Mesenchymal stem cell (in vitro differentiated cells and primary cell): ENCODE data around the gene TNNI2.
A peak's percentile ranks its signal among the peaks of the same experiment; 100 is the strongest.
"Not testable (repeated sequence)": the region's sequence is repeated elsewhere in the genome, so short reads cannot be mapped to it uniquely, and the experiment has no call there.

Experiments used
- DNase-seq: peaks from one replicate; pipeline ENCODE4 v3.0.0-alpha.2; 2013
- H2AFZ ChIP-seq: one replicate; pipeline ENCODE4 v1.6.1; 2013; ENCODE audit warnings: low read depth, mild to moderate bottlenecking, control low read depth, inconsistent platforms, low read length, moderate library complexity
- H2AK5ac ChIP-seq: 2 replicates; pipeline ENCODE4 v1.6.1; 2013; ENCODE audit warnings: low read length, moderate library complexity, mild to moderate bottlenecking, inconsistent platforms; ENCODE audit not compliant: severe bottlenecking
- H2BK120ac ChIP-seq: one replicate; pipeline ENCODE4 v1.6.1; 2013; ENCODE audit warnings: low read depth, mild to moderate bottlenecking, inconsistent platforms, low read length, moderate library complexity
- H2BK12ac ChIP-seq, 2 experiments: one replicate each; pipeline ENCODE4 v1.6.1; 2013; ENCODE audit warnings: inconsistent platforms in 2 of 2, low read length in 2 of 2, mild to moderate bottlenecking in 2 of 2, moderate library complexity in 2 of 2, control low read depth in 1 of 2
- H2BK15ac ChIP-seq: one replicate; pipeline ENCODE4 v1.6.1; 2013; ENCODE audit warnings: mild to moderate bottlenecking, low read depth, inconsistent platforms; ENCODE audit not compliant: poor library complexity, severe bottlenecking
- H2BK5ac ChIP-seq: 2 replicates; pipeline ENCODE4 v1.6.1; 2013; ENCODE audit warnings: low read depth, mild to moderate bottlenecking, low read length, control low read depth, inconsistent platforms; ENCODE audit not compliant: poor library complexity, severe bottlenecking
- H3K14ac ChIP-seq, 2 experiments: one replicate each; pipeline ENCODE4 v1.6.1; 2013; ENCODE audit warnings: inconsistent platforms in 2 of 2, low read length in 2 of 2, control low read depth in 1 of 2, mild to moderate bottlenecking in 1 of 2, moderate library complexity in 1 of 2
- H3K18ac ChIP-seq, 2 experiments: one replicate each; pipeline ENCODE4 v1.6.1; 2013; ENCODE audit warnings: inconsistent platforms in 2 of 2, low read length in 2 of 2, control low read depth in 1 of 2, low read depth in 1 of 2, mild to moderate bottlenecking in 1 of 2
- H3K23ac ChIP-seq, 2 experiments: one replicate each; pipeline ENCODE4 v1.6.1; 2013; ENCODE audit warnings: inconsistent platforms in 2 of 2, low read length in 2 of 2, mild to moderate bottlenecking in 2 of 2, moderate library complexity in 2 of 2, control low read depth in 1 of 2
- H3K27ac ChIP-seq: 2 replicates; pipeline ENCODE4 v1.5.1; 2013; ENCODE audit warnings: mild to moderate bottlenecking, moderate library complexity, low read length, control low read depth, inconsistent platforms; ENCODE audit not compliant: poor library complexity, severe bottlenecking
- H3K27me3 ChIP-seq, 2 experiments: 2 replicates each; pipeline versions ENCODE4 v1.6.1 to v1.7.0; 2013; ENCODE audit warnings: low read length in 2 of 2, mild to moderate bottlenecking in 2 of 2, moderate library complexity in 2 of 2, control low read depth in 1 of 2, inconsistent platforms in 1 of 2; ENCODE audit not compliant: control insufficient read depth in 1 of 2, insufficient read depth in 1 of 2
- H3K36me3 ChIP-seq, 2 experiments: 2 replicates each; pipeline versions ENCODE4 v1.6.1 to v1.7.0; 2013; ENCODE audit warnings: low read length in 2 of 2, control low read depth in 1 of 2, inconsistent platforms in 1 of 2, low read depth in 1 of 2, mild to moderate bottlenecking in 1 of 2; ENCODE audit not compliant: insufficient read depth in 2 of 2, control insufficient read depth in 1 of 2
- H3K4ac ChIP-seq, 2 experiments: one replicate each; pipeline ENCODE4 v1.6.1; 2013; ENCODE audit warnings: inconsistent platforms in 2 of 2, low read length in 2 of 2, mild to moderate bottlenecking in 2 of 2, moderate library complexity in 2 of 2, control low read depth in 1 of 2, low read depth in 1 of 2
- H3K4me1 ChIP-seq: 2 replicates; pipeline ENCODE4 v1.6.1; 2013; ENCODE audit warnings: low read depth, low read length, control low read depth; ENCODE audit not compliant: control insufficient read depth, insufficient read depth
- H3K4me2 ChIP-seq: 2 replicates; pipeline ENCODE4 v1.6.1; 2013; ENCODE audit warnings: low read length, mild to moderate bottlenecking, inconsistent platforms; ENCODE audit not compliant: poor library complexity, severe bottlenecking
- H3K4me3 ChIP-seq, 2 experiments: 2 replicates each; pipeline versions ENCODE4 v1.5.1 to v1.7.0; 2013; ENCODE audit warnings: low read length in 2 of 2, mild to moderate bottlenecking in 2 of 2, control low read depth in 1 of 2, low read depth in 1 of 2; ENCODE audit not compliant: insufficient read depth in 1 of 2
- H3K79me1 ChIP-seq: replicated peaks from 2 replicates; pipeline ENCODE4 v1.6.1; 2013; ENCODE audit warnings: mild to moderate bottlenecking, control low read depth, low read length, inconsistent platforms; ENCODE audit not compliant: poor library complexity, severe bottlenecking
- H3K9ac ChIP-seq: 2 replicates; pipeline ENCODE4 v1.7.0; 2013; ENCODE audit warnings: mild to moderate bottlenecking, low read length, moderate library complexity
- H3K9me3 ChIP-seq: 2 replicates; pipeline ENCODE4 v1.7.0; 2013; ENCODE audit warnings: mild to moderate bottlenecking, low read length; ENCODE audit not compliant: control insufficient read depth
- H4K8ac ChIP-seq: one replicate; pipeline ENCODE4 v1.6.1; 2013; ENCODE audit warnings: inconsistent platforms, mild to moderate bottlenecking, low read length, moderate library complexity
- H4K91ac ChIP-seq: one replicate; pipeline ENCODE4 v1.6.1; 2013; ENCODE audit warnings: mild to moderate bottlenecking, low read length, inconsistent platforms
- WGBS: methylation state at CpG from one replicate; pipeline ENCODE4 v1.1.7; 2013; ENCODE audit warnings: mixed read lengths; 5-methylcytosine and 5-hydroxymethylcytosine counted together

The TNNI2 gene

DNA sequence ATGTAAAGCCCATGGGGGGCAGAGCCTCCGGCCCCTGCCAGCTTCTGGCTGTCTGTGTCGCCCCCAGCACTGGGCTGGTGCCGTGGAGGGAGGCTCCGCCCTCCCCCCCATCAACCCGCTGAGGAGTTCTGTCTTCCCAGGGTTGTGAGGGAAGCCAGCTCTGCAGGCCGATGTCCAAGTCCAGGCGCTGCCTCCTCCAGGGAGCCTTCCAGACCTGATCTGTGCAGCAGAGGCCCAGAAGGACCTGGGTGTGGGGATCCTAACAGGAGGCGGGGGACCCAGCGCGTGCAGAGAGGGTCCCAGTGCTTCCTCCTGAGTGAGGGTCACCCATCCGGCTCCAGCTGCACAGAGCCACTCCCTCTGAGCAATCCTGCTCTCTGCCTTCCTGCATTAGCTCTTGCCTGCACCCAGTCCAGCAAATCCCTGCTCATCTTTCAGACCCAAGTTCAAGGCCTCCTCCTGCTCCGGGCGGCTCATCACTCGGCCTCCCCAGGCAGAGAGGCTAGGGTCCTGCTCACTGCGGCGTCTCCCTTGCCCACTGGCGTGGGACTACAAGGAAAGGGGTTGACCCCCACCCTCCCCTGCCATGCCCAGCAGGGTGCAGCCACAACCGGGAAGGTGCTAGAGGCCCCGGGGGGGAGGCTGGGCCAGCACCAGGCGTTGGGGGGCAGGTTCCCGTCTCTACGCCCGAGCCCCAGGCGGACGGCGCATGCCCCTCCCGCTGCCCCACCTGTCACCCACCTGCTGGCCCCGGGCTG lies 36.5 kb downstream of the TNNI2 start:
- peak overlapping the region; percentile 50 for H2BK120ac ChIP-seq
- no peak for DNase-seq
- peak overlapping the region; percentile 45 for H2AK5ac ChIP-seq
- H2BK15ac ChIP-seq: peak overlapping the region; percentile 33
- peak overlapping the region; percentile 77 for H3K9ac ChIP-seq
- peaks cover 0 to 6% of the 10 kb centered on the region in 2 experiments for H3K27me3 ChIP-seq
- peak overlapping the region in 1 of 2 experiments; percentile 61 for H3K4me3 ChIP-seq
- WGBS: 78% methylated on average over 24 of the region's 28 CpGs
- no peak overlapping the region for H2AFZ ChIP-seq
- H3K4me1 ChIP-seq: peaks cover 81% of the 10 kb centered on the region
- peak overlapping the region; percentile 59 for H4K8ac ChIP-seq
- H3K23ac ChIP-seq: no peak overlapping the region
- H3K9me3 ChIP-seq: no peaks in the 10 kb centered on the region
- H2BK5ac ChIP-seq: peak overlapping the region; percentile 81
- peak overlapping the region; percentile 63 to 95 for H3K18ac ChIP-seq
- H3K79me1 ChIP-seq: peaks cover 2% of the 10 kb centered on the region
- H3K4me2 ChIP-seq: no peak overlapping the region
- peak overlapping the region; percentile 42 to 90 for H2BK12ac ChIP-seq
- no peaks in the 10 kb centered on the region for H3K36me3 ChIP-seq
- peak overlapping the region; percentile 94 for H4K91ac ChIP-seq
- peak overlapping the region in 1 of 2 experiments; percentile 71 for H3K14ac ChIP-seq
- H3K4ac ChIP-seq: peak overlapping the region; percentile 9 to 60
- H3K27ac ChIP-seq: no peak overlapping the region

DNA sequence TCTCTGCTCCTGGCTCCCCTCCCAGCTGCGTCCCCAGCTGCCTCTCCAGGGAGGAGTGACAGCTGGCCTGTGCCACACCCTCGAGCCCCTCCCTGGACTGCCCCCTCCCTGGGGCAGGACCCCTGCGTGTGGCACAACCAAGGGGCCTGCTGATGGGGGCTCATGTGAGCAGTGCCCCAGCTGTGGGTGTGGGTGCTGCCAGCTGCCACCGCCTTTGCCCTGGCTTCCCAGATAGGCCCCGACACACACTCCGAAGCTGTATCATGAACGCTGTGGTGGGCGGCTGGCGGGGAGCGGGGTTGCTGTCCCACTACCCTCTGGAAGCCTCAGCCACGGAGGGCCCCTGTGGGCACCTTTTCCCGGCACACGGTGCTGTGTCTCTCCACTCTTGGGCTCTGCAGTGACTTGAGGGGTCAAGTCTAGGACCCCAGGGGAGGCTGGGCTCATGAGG lies 37.1 kb downstream of the TNNI2 start:
- peaks cover 82% of the 10 kb centered on the region for H3K4me1 ChIP-seq
- peak overlapping the region; percentile 94 for H4K91ac ChIP-seq
- not testable (repeated sequence) for H2AFZ ChIP-seq, H3K27me3 ChIP-seq, H3K9me3 ChIP-seq, H3K36me3 ChIP-seq, H2BK5ac ChIP-seq, H3K23ac ChIP-seq, H3K27ac ChIP-seq, H3K4me2 ChIP-seq, H3K79me1 ChIP-seq, DNase-seq, H2AK5ac ChIP-seq
- H3K14ac ChIP-seq: peak overlapping the region in 1 of 2 experiments; percentile 79
- peak overlapping the region in 1 of 2 experiments; percentile 95 for H3K18ac ChIP-seq
- peak overlapping the region; percentile 77 for H3K9ac ChIP-seq
- peak overlapping the region; percentile 42 to 89 for H3K4ac ChIP-seq
- WGBS: 79% methylated on average over 13 of the region's 13 CpGs
- peak overlapping the region; percentile 75 for H2BK120ac ChIP-seq
- H4K8ac ChIP-seq: peak overlapping the region; percentile 92
- peak overlapping the region in 1 of 2 experiments; percentile 58 for H3K4me3 ChIP-seq
- peak overlapping the region; percentile 15 for H2BK15ac ChIP-seq
- peak overlapping the region in 1 of 2 experiments; percentile 99 for H2BK12ac ChIP-seq

DNA sequence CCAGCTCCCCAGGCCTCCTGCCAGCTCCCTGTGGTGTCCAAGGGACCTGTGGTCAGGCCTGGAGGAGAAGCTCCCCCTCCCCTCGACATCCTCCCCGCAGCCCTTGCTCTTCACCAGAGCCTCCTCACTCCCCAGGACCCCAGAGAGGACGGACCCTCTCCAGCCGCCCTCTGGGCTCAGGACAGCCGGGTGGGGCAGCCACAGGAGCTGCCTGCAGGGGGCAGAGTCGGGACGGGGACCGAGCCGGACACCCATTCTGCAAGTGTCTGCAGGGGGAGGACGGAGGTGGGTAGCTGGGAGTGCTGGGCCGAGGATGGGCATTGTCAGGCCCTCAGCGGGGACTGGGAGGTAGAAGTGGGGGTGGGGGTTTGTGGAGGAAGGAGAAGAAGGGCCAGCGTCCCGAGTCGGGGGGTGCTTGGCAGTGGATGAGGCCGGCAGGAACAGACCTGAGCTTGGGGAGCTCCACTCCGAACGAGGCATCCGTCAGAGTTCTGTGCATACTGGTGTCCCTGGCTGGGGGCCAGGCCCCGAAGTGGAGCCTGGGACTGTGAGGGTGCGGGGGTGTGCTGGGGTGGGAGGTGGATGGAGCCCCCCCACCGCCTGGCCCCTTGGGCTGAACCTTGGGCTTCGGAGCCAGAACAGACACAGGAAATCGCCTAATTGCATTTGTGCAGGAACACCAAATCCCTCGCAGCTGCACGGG lies 37.7 kb downstream of the TNNI2 start:
- H2BK12ac ChIP-seq: peak overlapping the region in 1 of 2 experiments; percentile 99
- WGBS: 8% methylated on average over 20 of the region's 26 CpGs

More for the DNA sequence above, 37.7 kb downstream of the TNNI2 start:
- peak overlapping the region; percentile 20 for H2BK5ac ChIP-seq
- H3K4ac ChIP-seq: peak overlapping the region; percentile 42 to 89
- H4K91ac ChIP-seq: peak overlapping the region; percentile 94
- H2AFZ ChIP-seq: peak overlapping the region; percentile 5
- H3K27me3 ChIP-seq: no peaks in the 10 kb centered on the region
- H3K4me1 ChIP-seq: peaks cover 77% of the 10 kb centered on the region
- peak; percentile 63 for DNase-seq
- peak overlapping the region in 1 of 2 experiments; percentile 79 for H3K14ac ChIP-seq
- no peaks in the 10 kb centered on the region for H3K9me3 ChIP-seq
- peak overlapping the region in 1 of 2 experiments; percentile 58 for H3K4me3 ChIP-seq
- peak overlapping the region in 1 of 2 experiments; percentile 95 for H3K18ac ChIP-seq
- H3K23ac ChIP-seq: peak overlapping the region in 1 of 2 experiments; percentile 74
- no peak overlapping the region for H2AK5ac ChIP-seq
- peak overlapping the region; percentile 77 for H3K9ac ChIP-seq
- H3K4me2 ChIP-seq: peak overlapping the region; percentile 31
- peak overlapping the region; percentile 92 for H4K8ac ChIP-seq
- H3K79me1 ChIP-seq: peaks cover 2% of the 10 kb centered on the region
- H3K36me3 ChIP-seq: no peaks in the 10 kb centered on the region
- peak overlapping the region; percentile 75 for H2BK120ac ChIP-seq
- peak overlapping the region; percentile 53 for H3K27ac ChIP-seq
- H2BK15ac ChIP-seq: no peak overlapping the region
